Prostate gland (tissue), 2 donors: ENCODE results near the gene CD70. TPM values are rescaled to one million over a fixed set of nuclear protein-coding genes. Genes with fewer than 3 reads are reported as not detected.

Experiments
- DNase-seq: peaks from one replicate; pipeline ENCODE4 v3.0.0-alpha.2; 2019; ENCODE audit warnings: low spot score
- H3K27ac ChIP-seq, 2 donors: fragments of 200-600 bp; sonication (generic); 2 replicates each; pipeline ENCODE4 v1.5.1; 2017 to 2019
- H3K27me3 ChIP-seq: fragments of 200-600 bp; sonication (generic); replicated peaks from 2 replicates; pipeline ENCODE4 v1.5.1; 2019; ENCODE audit not compliant: insufficient read depth
- H3K36me3 ChIP-seq, 2 donors: fragments of 200-600 bp; sonication (generic); 1 replicate in 1 of 2; 2 replicates in 1 of 2; pipeline versions ENCODE4 v1.5.1 to v1.8.1; 2017 to 2019
- H3K4me1 ChIP-seq: fragments of 200-600 bp; sonication (generic); replicated peaks from 2 replicates; pipeline ENCODE4 v1.5.1; 2019
- H3K4me3 ChIP-seq, 2 donors: fragments of 200-600 bp; sonication (generic); 2 replicates each; pipeline ENCODE4 v1.5.1; 2017 to 2019
- H3K9me3 ChIP-seq: fragments of 200-600 bp; sonication (generic); 2 replicates; pipeline ENCODE4 v1.5.1; 2017
- POLR2A ChIP-seq: fragments of 450-650 bp; IDR thresholded peaks from one replicate; pipeline ENCODE4 v1.6.1; 2016; ENCODE audit warnings: antibody characterized with exemption, mild to moderate bottlenecking
- POLR2AphosphoS5 ChIP-seq: sonication (generic); formaldehyde crosslinking; IDR thresholded peaks from one replicate; pipeline ENCODE4 v1.6.1; 2017; ENCODE audit warnings: antibody characterized with exemption
- WGBS: methylation state at CpG from one replicate; pipeline ENCODE4 v1.1.5; 2018; 5-methylcytosine and 5-hydroxymethylcytosine counted together
- intact Hi-C: fragments of 100-400 bp; cut with DNase I; formaldehyde crosslinking; loops from one replicate; pipeline ENCODE4 v1.14.2; 2022
- total RNA-seq, 2 donors: library from RNA; depleted of rRNA; stranded (reverse); fragments of >200 nt; gene quantifications; one replicate each; pipeline ENCODE4 v1.1.0, GENCODE V29; 2016
- TF ChIP-seq, protein P1 (sequence below), 4 experiments: fragments of 200-600 bp in 2 of 4; fragments of 450-650 bp in 2 of 4; sonication (generic) in 2 of 4; IDR thresholded peaks; 1 replicate in 3 of 4; 2 replicates in 1 of 4; pipeline ENCODE4 v1.5.1; 2016 to 2019; ENCODE audit warnings: antibody characterized with exemption in 4 of 4, mild to moderate bottlenecking in 2 of 4, moderate library complexity in 2 of 4

Gene CD70
- total RNA-seq, 2 donors from 2014 or later, result not detected

DNA sequence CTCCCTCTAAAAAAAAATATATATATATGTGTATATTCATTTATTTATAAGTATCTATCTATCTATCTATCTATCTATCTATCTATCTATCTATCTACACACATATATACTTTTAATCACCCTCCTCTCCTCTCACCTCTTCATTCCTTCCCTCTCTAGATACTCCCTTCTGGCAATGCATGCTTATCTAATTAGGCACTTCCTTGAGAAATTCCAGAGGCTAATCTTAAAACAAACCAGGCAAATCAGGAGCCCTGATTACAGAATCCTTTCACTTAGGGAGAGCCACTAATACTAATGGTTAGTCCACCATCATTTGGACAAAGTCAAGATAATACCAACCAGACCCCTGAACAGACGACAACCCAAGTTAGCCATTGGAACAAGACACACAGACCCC, 17.6 kb downstream of the CD70 start:
- H3K36me3 ChIP-seq, result no peaks in the 10 kb centered on the region
- no peaks in the 10 kb centered on the region for H3K9me3 ChIP-seq
- no peaks in the 10 kb centered on the region for H3K27me3 ChIP-seq
- intact Hi-C loops, result no loop called here
- TF ChIP-seq, protein P1, sequence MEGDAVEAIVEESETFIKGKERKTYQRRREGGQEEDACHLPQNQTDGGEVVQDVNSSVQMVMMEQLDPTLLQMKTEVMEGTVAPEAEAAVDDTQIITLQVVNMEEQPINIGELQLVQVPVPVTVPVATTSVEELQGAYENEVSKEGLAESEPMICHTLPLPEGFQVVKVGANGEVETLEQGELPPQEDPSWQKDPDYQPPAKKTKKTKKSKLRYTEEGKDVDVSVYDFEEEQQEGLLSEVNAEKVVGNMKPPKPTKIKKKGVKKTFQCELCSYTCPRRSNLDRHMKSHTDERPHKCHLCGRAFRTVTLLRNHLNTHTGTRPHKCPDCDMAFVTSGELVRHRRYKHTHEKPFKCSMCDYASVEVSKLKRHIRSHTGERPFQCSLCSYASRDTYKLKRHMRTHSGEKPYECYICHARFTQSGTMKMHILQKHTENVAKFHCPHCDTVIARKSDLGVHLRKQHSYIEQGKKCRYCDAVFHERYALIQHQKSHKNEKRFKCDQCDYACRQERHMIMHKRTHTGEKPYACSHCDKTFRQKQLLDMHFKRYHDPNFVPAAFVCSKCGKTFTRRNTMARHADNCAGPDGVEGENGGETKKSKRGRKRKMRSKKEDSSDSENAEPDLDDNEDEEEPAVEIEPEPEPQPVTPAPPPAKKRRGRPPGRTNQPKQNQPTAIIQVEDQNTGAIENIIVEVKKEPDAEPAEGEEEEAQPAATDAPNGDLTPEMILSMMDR (IDR thresholded peaks at IDR 0.05), result no peak
- TF ChIP-seq POLR2AphosphoS5, result no peak
- no peak for TF ChIP-seq POLR2A
- DNase-seq, result no peak
- WGBS, result 81% methylated on average over 1 of the region's 1 CpG
- no peaks in the 10 kb centered on the region for H3K4me1 ChIP-seq
- no peak overlapping the region for H3K27ac ChIP-seq
- H3K4me3 ChIP-seq, result no peak overlapping the region

DNA sequence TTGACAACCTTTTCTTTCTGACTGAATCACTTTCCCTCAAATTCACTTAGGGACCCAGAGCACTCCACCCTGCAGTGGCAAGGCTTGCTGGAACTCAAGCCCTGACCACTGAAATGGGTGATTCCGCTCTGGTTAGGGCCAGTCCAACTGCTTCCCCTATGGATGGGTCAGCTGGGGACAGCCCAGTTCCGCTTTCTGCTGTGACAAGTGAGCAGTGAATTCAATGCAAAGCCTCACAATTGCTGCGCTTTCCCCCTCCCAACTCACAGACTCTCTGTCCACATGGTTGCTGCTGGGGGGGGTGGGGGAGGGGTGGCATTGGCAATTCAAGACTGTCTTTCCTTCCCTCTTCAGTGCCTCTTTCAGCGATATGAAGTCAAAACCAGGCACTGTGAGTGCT, 18.7 kb downstream of the CD70 start:
- no peaks in the 10 kb centered on the region for H3K27me3 ChIP-seq
- DNase-seq, result no peak
- H3K4me1 ChIP-seq, result no peaks in the 10 kb centered on the region
- intact Hi-C loops, result no loop called here
- TF ChIP-seq POLR2A, result no peak
- TF ChIP-seq POLR2AphosphoS5, result no peak
- TF ChIP-seq, protein P1 (IDR thresholded peaks at IDR 0.05), result no peak
- H3K4me3 ChIP-seq, result no peak overlapping the region
- H3K27ac ChIP-seq, result no peak overlapping the region
- no peaks in the 10 kb centered on the region for H3K9me3 ChIP-seq
- H3K36me3 ChIP-seq, result no peaks in the 10 kb centered on the region
- WGBS, result 59% methylated on average over 4 of the region's 4 CpGs

DNA sequence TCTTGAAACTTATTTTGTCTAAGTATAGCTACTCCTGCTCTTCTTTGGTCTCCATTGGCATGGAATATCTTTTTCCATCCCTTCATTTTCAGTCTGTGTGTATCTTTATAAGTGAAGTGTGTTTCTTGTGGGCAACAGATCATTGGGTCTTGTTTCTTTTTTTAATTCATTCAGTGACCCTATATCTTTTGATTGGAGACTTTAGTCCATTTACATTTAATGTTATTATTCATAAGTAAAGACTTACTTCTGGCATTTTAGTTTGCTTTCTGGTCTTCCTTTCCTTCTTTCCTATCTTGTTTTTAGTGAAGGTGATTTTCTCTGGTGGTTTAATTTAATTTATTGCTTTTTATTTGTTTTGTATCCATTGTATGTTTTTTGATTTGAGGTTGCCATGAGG, 19.8 kb downstream of the CD70 start:
- TF ChIP-seq POLR2A (no peak), POLR2AphosphoS5 (no peak)
- TF ChIP-seq, protein P1 (IDR thresholded peaks at IDR 0.05), result no peak
- H3K4me3 ChIP-seq, result no peak overlapping the region
- no peaks in the 10 kb centered on the region for H3K4me1 ChIP-seq
- no peak overlapping the region for H3K27ac ChIP-seq
- no peaks in the 10 kb centered on the region for H3K27me3 ChIP-seq
- no peaks in the 10 kb centered on the region for H3K36me3 ChIP-seq
- no peaks in the 10 kb centered on the region for H3K9me3 ChIP-seq
- intact Hi-C loops, result no loop called here
- no peak for DNase-seq

DNA sequence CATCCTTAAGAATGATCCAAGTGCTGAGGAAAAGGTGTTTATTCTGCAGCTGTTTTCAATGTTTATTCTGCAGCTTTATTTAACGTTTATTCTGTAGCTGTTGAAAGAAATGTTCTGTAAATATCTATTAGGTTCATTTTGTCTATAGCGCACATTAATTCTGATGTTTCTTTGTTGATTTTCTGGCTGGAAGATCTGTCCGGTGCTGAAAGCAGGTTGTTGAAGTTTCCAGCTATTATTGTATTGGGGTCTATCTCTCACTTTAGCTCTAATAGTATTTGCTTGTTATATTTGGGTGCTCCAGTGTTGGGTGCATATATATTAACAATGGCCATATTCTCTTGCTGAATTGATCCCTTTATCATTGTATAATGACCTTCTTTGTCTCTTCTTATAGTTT, 20.2 kb downstream of the CD70 start:
- 49% methylated on average over 3 of the region's 3 CpGs for WGBS
- Histone ChIP-seq H3K36me3 (no peaks in the 10 kb centered on the region), H3K27ac (no peak overlapping the region), H3K4me3 (no peak overlapping the region), H3K27me3 (no peaks in the 10 kb centered on the region), H3K4me1 (no peaks in the 10 kb centered on the region), H3K9me3 (no peaks in the 10 kb centered on the region)
- TF ChIP-seq, protein P1 (IDR thresholded peaks at IDR 0.05), result no peak
- TF ChIP-seq POLR2AphosphoS5, result no peak
- no peak for TF ChIP-seq POLR2A
- intact Hi-C loops, result no loop called here
- DNase-seq, result no peak

DNA sequence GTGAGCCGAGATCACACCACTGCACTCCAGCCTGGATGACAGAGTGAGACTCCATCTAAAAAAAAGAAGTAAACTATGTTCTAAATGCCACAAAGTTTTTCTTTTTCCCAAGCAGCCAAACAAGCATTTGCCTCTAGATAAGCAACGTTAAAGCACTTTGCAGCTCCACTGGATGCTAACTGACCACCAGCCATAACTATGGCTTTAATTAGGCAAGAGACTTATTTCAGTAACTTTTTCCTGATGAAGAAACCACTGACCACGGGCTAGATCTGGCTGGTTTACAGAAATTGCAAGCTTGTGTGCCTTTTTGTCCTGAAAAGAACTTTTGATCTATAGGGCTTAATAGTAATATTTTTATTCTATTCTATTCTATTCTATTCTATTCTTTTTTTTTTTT, 22.1 kb downstream of the CD70 start:
- no peaks in the 10 kb centered on the region for H3K9me3 ChIP-seq
- H3K27ac ChIP-seq, result no peak overlapping the region
- H3K4me3 ChIP-seq, result no peak overlapping the region
- DNase-seq, result no peak
- H3K27me3 ChIP-seq, result no peaks in the 10 kb centered on the region
- TF ChIP-seq POLR2A, result no peak
- TF ChIP-seq, protein P1 (IDR thresholded peaks at IDR 0.05), result no peak
- no peak for TF ChIP-seq POLR2AphosphoS5
- H3K36me3 ChIP-seq, result no peaks in the 10 kb centered on the region
- no peaks in the 10 kb centered on the region for H3K4me1 ChIP-seq
- WGBS, result 64% methylated on average over 3 of the region's 3 CpGs
- intact Hi-C loops, result no loop called here
